Measurements from ENCODE around the gene KLK13. TPM values are rescaled to one million over a fixed set of nuclear protein-coding genes. Genes with fewer than 3 reads are reported as not detected.

Gene KLK13
- total RNA-seq, 1 experiment from 2014 or later, result not detected

DNA sequence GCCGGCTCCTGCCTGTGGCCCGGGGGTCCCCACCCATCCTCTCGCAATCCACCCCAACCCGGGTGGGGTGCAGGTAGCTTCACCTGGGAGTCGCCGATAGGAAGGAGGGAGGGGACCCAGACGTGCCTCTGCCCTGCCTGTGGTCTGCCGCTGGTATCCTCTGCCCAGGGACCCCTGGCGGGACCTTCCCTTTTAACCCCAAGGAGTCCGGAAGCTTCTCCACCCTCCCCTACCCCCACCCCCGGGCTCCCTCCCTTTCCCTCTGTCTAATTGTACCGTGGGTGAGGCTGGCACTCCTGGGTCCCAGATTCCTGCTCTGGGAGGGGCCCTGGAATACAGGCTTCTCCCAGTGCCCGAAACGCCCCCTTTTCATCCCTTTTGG is 45.4 kb downstream of the KLK13 start, which contains the start of gene KLK10:
TSS of gene KLK10 (minus strand) at position 166 of the 382 bp plus-strand sequence. CDS start 579 bp downstream, outside the sequence.
- DNase-seq (ENCODE audit: low spot score), result no peak

DNA sequence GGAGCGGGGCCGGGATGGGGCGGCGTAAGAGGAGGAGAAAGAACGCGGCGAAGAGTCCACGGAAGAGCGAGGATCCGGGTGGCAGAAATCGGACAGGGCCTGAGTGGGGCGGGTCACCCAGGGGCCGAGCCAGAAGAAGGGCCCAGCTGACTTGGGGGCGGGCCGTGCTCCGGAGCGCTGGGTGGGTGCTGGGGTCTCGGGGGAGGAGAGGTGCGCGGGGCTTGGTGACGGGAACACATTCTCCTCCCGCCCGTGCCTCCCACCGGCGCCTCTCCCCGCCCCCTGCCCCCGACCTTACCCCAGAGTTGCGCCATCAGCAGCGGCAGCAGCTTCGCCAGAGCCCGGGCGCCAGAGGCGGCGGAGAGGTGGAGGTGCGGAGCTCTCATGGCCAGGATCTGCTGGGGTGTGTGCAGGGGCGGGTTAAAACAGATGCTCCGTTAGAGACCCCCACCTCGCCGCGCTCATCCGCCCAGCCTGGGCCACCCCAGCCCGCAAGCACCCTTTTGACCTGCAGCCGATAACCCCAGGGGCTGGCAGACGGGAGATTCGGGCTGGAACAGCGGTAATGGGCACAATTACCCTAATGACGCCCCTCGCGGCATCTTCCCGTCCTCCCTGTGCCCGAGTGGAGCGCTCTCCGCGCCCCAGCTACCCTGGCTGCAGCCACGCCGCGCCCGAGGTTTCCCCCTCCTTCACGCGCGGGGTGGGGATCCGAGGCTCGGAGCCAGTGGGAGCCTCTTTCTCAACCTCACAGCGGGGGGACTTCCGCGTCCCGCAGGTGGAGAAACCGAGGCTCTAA is 45.9 kb downstream of the KLK13 start:
- DNase-seq (ENCODE audit: low spot score), result no peak

DNA sequence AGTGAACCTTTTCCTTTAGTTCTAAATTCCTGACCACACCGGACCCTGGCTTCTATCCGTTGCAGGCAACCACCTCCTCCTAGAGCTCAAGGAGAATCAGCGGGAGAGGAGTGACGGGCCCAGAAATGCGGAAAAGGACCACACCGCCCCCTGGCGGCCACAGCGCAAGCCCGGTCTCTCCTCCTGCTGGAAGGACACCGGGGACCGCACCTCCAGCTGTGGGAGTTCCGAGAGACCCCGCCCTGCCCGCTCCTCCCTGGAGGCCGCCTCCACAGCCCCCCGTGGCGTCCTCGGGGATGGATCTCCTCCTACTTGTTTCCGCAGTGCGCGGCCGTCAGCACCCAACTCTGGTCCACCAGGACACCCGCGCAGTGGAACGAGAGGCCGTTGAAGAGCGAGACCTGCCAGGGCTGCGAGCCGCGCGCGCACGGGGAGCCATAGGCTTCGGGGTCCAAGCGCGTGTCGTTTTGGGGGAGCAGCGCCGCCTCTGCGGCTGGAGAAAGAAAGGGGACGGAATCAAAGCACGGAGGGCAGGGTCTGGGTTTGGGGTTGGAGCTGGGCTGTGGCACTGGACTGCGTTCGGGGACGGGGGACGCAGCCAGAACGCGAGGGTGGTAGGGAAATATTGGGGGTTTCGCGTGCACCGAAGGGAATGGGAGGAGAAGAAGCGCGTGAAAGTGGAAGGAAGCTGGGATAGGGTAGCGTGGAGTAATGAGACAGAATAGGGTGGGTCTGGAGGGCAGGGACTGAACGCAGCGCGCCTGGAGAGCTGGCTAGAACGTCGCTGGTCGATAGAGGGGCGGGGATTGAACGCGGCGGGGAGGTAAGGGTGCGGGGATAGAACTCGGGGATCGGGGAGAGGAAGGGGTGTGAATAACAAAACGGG is 47.9 kb downstream of the KLK13 start:
- DNase-seq (ENCODE audit: low spot score), result peak; percentile 70

DNA sequence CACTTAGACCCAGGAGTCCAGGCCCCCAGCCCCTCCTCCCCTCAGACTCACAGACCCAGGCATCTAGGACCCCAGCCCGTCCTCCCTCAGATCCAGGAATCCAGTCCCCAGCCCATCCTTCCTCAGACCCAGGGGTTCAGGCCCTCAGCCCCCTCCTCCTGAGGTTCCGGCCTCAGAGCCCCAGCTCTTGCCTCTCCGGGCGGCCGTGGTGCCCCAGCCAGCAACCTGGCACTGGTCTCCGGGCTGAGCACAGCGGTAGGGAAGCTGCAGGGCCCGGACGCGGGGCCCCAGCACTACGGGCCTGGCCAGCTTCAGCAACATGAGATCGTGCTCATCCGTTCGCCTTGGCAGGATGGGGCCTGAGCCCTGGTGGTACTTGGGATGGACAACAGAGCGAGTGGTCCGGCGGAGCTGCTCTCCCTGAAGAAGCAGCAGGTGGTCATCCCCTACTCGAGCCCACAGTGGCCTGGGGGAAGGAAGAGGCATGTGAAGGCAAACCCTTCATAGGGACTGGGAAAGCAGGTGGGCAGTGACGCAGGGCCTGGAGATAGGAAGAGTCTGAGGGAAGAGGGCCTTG is 49.1 kb downstream of the KLK13 start:
- no peak for DNase-seq (ENCODE audit: low spot score)

DNA sequence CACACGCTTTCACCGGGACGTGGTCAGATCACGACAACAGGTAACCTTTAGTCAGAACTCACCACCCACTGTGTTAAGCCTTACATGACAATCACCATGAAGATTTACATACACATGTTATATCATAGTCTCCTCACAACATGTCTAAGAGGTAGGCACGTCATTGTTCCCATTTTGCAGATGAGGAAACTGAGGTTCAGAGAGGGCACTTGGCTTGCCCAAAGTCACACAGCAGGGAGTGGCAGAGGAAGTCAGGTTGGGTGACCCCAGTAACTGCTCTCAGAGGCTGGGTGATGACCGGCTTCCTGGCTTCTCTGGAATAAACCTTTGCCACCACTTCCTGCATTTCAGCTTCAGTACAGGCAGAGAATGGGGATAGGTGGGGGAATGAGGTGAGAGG is 50.6 kb downstream of the KLK13 start:
- DNase-seq (ENCODE audit: low spot score), result no peak

DNA sequence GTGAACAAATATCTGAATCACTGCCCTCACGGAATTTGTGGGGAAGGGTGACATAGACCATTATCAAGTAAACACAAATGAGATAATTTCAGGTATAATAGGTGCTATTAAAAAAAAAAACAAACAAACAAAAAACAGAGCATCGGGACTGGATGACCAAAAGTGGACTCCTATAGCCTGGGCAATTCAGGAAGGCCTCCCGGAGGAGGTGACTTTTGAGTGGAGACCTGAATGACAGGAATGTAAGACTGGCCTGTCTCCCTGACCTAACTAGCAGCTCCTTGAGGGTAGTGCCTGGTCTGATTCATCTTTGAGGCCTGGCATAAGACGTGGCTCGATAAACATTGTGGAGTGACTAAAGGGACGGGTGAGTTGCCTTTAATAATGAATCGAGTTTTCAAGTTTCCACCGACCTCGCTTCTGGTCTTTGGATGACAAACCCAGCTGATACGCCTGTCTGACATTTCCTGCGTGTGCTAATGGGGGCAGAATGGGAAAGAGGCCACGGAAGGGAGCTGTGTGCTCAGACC is 52.2 kb downstream of the KLK13 start:
- DNase-seq (ENCODE audit: low spot score), result no peak

DNA sequence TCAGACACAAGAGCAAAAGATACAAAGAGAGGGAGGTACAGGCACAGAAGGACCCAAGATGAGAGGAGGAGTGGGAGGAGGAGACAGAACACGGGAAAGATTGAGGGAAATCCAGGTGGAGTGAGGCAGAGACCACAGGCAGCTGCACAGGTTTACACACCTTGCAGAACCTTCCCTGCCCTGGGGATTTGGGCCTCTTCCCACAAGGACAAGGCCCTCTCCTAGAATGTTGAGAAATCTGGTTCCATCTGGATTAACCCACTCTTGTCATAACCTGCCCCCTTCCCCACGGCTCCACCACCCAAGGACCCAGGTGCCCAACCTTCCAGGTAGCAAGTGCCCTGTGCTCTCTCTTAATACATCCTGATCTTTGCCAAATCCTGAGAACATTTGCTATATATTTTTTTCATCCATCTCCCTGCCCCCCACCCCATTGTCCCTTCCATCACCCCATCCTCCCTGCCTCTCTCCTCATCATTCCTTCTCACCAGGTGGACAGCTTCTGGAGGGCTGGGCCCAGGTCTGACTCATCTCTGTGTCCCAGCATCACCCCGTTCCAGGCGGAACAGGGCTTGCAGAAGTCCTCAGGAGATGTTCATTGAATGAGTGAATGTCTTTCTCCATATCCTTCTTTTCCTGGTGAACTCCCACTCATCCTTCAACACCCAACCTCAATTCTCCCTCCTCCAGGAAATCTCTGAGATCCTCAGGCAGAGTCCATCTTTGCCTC is 54.7 kb downstream of the KLK13 start:
- no peak for DNase-seq (ENCODE audit: low spot score)

DNA sequence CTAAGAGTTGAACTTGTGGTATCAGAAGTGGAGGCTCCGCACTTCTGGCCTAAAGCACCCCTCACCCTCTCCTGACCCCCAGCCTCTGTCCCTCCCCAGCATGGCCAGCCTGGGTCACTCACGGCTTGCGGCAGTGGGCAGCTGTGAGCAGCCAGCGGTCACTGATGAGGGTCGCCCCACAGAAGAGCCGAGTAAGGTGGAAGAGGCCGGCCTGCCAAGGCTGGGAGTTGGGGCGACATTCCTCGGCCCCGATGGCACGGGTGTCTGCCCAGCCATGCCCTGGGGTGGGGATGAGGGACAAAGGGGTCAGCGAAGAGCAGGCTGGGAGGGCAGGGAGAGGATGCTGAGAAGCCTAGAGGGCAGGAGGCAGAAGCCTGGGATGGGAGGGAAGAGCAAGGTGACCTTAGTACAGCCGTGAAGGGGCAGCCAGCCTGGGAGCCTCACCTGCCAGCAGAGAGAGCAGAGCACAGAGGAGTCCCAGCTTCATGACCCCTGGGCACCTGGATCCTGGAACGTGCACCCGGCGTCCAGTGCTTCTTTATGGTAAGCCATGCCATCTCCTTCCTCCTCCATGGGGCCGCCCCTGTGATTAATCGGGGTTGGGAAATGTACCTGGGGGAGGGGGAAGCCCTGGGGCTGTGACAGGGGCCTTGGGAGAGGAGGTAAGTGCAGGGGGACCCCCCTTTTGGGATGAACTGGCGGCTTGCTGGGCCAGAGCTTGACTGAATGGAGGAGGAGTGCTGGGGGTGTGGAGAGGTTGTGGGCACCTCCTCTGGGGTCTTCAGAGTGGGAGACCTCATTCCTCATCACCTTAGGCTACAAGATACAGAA is 55.6 kb downstream of the KLK13 start:
- DNase-seq (ENCODE audit: low spot score), result no peak

DNA sequence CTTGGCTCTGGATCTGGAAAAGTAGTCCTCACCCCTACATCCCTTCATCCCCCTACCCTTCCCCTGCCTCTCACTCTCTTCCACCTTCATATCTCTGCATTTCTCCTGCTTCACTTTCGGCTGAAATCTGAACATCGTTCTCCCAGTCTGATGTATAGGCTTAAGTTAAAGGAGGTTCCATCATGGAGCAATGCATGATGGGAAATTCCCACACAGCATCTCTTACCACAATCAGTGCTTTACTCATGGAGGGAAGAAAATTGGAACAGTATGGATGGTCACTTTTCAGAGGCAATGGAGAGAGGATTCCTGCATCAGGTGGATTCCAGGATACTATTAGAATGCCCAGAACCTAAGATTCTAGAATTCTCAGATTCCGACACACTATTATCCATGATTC is 57.4 kb downstream of the KLK13 start:
- no peak for DNase-seq (ENCODE audit: low spot score)

DNA sequence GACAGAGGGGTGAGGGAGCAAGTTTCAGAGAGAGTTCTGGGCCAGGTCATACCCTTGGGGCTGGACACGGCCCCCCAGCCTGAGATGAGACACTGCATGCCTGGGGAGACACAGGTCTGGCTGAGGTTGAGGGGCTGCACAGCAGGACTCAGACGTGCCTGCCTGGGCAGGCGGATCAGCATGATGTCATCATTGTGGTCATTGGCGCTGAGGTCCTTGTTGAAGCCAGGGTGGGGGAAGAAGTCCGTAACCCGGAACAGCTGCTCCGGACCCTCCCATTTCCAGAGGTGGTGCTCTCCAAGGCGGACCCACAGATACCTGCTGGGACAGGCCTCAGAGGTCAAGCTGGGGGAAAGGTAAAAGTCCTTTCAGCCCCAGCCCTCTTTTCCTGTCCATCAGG is 58.5 kb downstream of the KLK13 start:
- DNase-seq (ENCODE audit: low spot score), result no peak

Other genes starting within 250 kb of the KLK13 start
- gene KLK1, start 241.3 kb downstream of the KLK13 start, total RNA-seq (2014; rRNA removed; shearing (Covaris generic)), result not detected in 2 replicates
- not detected in 2 replicates for gene KLK15, start 231.5 kb downstream of the KLK13 start, total RNA-seq (2014; rRNA removed; shearing (Covaris generic))
- gene KLK3, start 210.2 kb downstream of the KLK13 start, total RNA-seq (2014; rRNA removed; shearing (Covaris generic)), result not detected in 2 replicates
- gene KLK2, start 191.7 kb downstream of the KLK13 start, total RNA-seq (2014; rRNA removed; shearing (Covaris generic)), result not detected in 2 replicates
- not detected in 2 replicates for gene KLK4, start 153.7 kb downstream of the KLK13 start, total RNA-seq (2014; rRNA removed; shearing (Covaris generic))
- 0.64 TPM in 1 of 2 replicates, not detected in the other for gene KLK5, start 112.1 kb downstream of the KLK13 start, total RNA-seq (2014; rRNA removed; shearing (Covaris generic))
- not detected in 2 replicates for gene KLK6, start 95.5 kb downstream of the KLK13 start, total RNA-seq (2014; rRNA removed; shearing (Covaris generic))
- not detected in 2 replicates for gene KLK7, start 81.2 kb downstream of the KLK13 start, total RNA-seq (2014; rRNA removed; shearing (Covaris generic))
- not detected in 2 replicates for gene KLK8, start 63.5 kb downstream of the KLK13 start, total RNA-seq (2014; rRNA removed; shearing (Covaris generic))
- gene KLK10, start 45.4 kb downstream of the KLK13 start, total RNA-seq (2014; rRNA removed; shearing (Covaris generic)), result not detected in 2 replicates
- gene KLK11, start 38.5 kb downstream of the KLK13 start, total RNA-seq (2014; rRNA removed; shearing (Covaris generic)), result not detected in 2 replicates
- not detected in 2 replicates for gene KLK12, start 30.1 kb downstream of the KLK13 start, total RNA-seq (2014; rRNA removed; shearing (Covaris generic))
- gene KLK14, start 17.8 kb upstream of the KLK13 start, total RNA-seq (2014; rRNA removed; shearing (Covaris generic)), result not detected in 2 replicates
- gene CTU1, start 43.3 kb upstream of the KLK13 start, total RNA-seq (2014; rRNA removed; shearing (Covaris generic)), result 2.8 and 6.0 TPM in 2 replicates
- not detected in 2 replicates for gene SIGLEC9, start 59.8 kb upstream of the KLK13 start, total RNA-seq (2014; rRNA removed; shearing (Covaris generic))
- gene SIGLEC7, start 77.2 kb upstream of the KLK13 start, total RNA-seq (2014; rRNA removed; shearing (Covaris generic)), result not detected in 2 replicates
- 3.3 and 13.9 TPM in 2 replicates for gene CD33, start 160.0 kb upstream of the KLK13 start, total RNA-seq (2014; rRNA removed; shearing (Covaris generic))
- gene SIGLECL1, start 186.0 kb upstream of the KLK13 start, total RNA-seq (2014; rRNA removed; shearing (Covaris generic)), result 0.39 TPM in 1 of 2 replicates, not detected in the other
- gene IGLON5, start 246.6 kb upstream of the KLK13 start, total RNA-seq (2014; rRNA removed; shearing (Covaris generic)), result 0.72 and 1.2 TPM in 2 replicates